Esophagus muscularis mucosa (tissue), 4 donors: ENCODE data around the gene TMED5. TPM values are rescaled to one million over a fixed set of nuclear protein-coding genes. Genes with fewer than 3 reads are reported as not detected.

Experiments
- DNase-seq: peaks from one replicate; pipeline ENCODE4 v3.0.0-alpha.2; 2017; ENCODE audit errors: extremely low spot score
- H3K27ac ChIP-seq, 4 donors: fragments of 200-600 bp; sonication (generic); replicated peaks in 1 of 4; 1 replicate in 3 of 4; 2 replicates in 1 of 4; pipeline ENCODE4 v1.5.1; 2016 to 2019; ENCODE audit warnings: mild to moderate bottlenecking in 1 of 4
- H3K27me3 ChIP-seq, 4 donors: fragments of 200-600 bp; sonication (generic); one replicate each; pipeline versions ENCODE4 v1.5.1 to v1.6.0; 2016 to 2019
- H3K36me3 ChIP-seq, 4 donors: fragments of 200-600 bp; sonication (generic); one replicate each; pipeline ENCODE4 v1.5.1; 2016 to 2019
- H3K4me1 ChIP-seq, 4 donors: fragments of 200-600 bp; sonication (generic); one replicate each; pipeline ENCODE4 v1.5.1; 2016 to 2019
- H3K4me3 ChIP-seq, 4 donors: fragments of 200-600 bp; sonication (generic); 1 replicate in 2 of 4; 2 replicates in 2 of 4; pipeline ENCODE4 v1.5.1; 2016 to 2019; ENCODE audit warnings: mild to moderate bottlenecking in 4 of 4, moderate library complexity in 1 of 4
- H3K9me3 ChIP-seq, 4 donors: fragments of 200-600 bp; sonication (generic); 1 replicate in 3 of 4; 2 replicates in 1 of 4; pipeline ENCODE4 v1.5.1; 2016 to 2019
- CTCF ChIP-seq, 3 experiments: fragments of 200-600 bp in 2 of 3; fragments of 450-650 bp in 1 of 3; sonication (generic) in 2 of 3; IDR thresholded peaks; one replicate each; pipeline ENCODE4 v1.5.1; 2017 to 2019; ENCODE audit warnings: antibody characterized with exemption in 3 of 3, mild to moderate bottlenecking in 2 of 3, moderate library complexity in 1 of 3
- EP300 ChIP-seq: sonication (generic); formaldehyde crosslinking; IDR thresholded peaks from one replicate; pipeline ENCODE4 v1.6.1; 2017; ENCODE audit warnings: antibody characterized with exemption
- POLR2A ChIP-seq: fragments of 450-650 bp; IDR thresholded peaks from one replicate; pipeline ENCODE4 v1.6.1; 2017; ENCODE audit warnings: antibody characterized with exemption, moderate library complexity, mild to moderate bottlenecking, low read depth
- POLR2AphosphoS5 ChIP-seq, 2 donors: sonication (generic); formaldehyde crosslinking; IDR thresholded peaks; one replicate each; pipeline ENCODE4 v1.6.1; 2017; ENCODE audit warnings: antibody characterized with exemption in 2 of 2
- WGBS: methylation state at CpG from one replicate; pipeline ENCODE4 v1.1.5; 2018; 5-methylcytosine and 5-hydroxymethylcytosine counted together
- intact Hi-C: fragments of 100-400 bp; cut with DNase I; formaldehyde crosslinking; loops from one replicate; pipeline ENCODE4 v1.15.1; 2023
- total RNA-seq, 4 donors: library from RNA; depleted of rRNA; stranded (reverse); fragments of >200 nt; gene quantifications; one replicate each; pipeline versions ENCODE4 v1.1.0 to v1.2.1, GENCODE V29; 2016

The TMED5 gene
- total RNA-seq, 4 donors from 2014 or later: 45.7 to 72.6 (median 59.2) TPM

DNA sequence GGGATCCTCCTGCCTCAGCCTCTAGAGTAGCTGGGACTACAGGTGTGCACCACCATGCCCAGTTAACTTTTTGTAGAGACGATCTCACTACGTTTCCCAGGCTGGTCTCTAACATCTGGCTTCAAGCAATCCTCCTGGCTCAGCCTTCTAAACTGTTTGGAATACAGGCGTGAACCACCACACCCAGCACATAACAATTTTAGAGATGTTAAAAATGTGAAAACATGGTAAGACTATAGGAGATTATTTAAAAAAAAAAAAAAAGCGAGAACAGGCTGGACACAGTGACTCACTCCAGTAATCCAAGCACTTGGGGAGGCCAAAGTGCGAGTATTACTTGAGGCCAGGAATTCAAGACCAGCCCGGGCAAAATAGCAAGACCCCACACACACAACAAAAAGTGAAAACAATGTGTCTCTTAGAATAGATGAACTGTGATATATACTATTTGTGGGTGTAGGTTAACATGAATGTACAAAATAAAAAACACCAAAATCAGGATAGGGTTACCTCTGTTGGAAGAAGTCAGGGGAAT, 19.9 kb upstream of the TMED5 start:
- 93% methylated on average over 6 of the region's 6 CpGs for WGBS
- no peaks in the 10 kb centered on the region for H3K27me3 ChIP-seq
- no peak for TF ChIP-seq EP300
- no peak for TF ChIP-seq CTCF (IDR thresholded peaks at IDR 0.05)
- TF ChIP-seq POLR2AphosphoS5 (IDR thresholded peaks at IDR 0.05): no peak
- TF ChIP-seq POLR2A: no peak
- H3K4me1 ChIP-seq: no peaks in the 10 kb centered on the region
- H3K36me3 ChIP-seq: peaks cover 0 to 10% (median 4%) of the 10 kb centered on the region in 4 donors
- no peak for DNase-seq
- H3K27ac ChIP-seq: no peak overlapping the region
- intact Hi-C loops: no loop called here
- H3K4me3 ChIP-seq: no peak overlapping the region
- no peaks in the 10 kb centered on the region for H3K9me3 ChIP-seq

DNA sequence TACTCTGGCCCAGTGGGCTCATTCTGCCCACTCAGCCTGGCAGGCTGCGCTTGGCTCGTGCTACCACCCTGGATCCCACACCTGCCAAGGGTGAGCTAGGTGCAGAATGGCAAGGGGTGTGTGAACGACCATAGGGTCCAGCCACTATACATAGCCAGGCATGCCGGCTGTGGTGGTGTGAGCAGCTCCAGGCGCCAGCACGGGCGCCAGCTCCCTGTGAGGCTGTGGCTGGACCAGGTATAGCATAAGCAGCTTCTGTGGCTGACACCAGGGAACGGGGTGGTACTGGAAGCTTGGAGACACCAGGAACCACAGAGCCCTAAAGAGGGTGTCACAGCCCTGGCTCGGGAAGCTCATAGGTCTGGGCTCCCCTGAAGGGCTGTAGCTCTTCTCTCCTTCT, 18.9 kb upstream of the TMED5 start:
- DNase-seq: no peak
- H3K9me3 ChIP-seq: no peaks in the 10 kb centered on the region
- intact Hi-C loops: no loop called here
- 100% methylated on average over 7 of the region's 9 CpGs for WGBS
- H3K4me1 ChIP-seq: no peaks in the 10 kb centered on the region
- H3K27ac ChIP-seq: no peak overlapping the region
- peaks cover 0 to 10% (median 4%) of the 10 kb centered on the region in 4 donors for H3K36me3 ChIP-seq
- H3K27me3 ChIP-seq: no peaks in the 10 kb centered on the region
- H3K4me3 ChIP-seq: no peak overlapping the region
- TF ChIP-seq EP300 (no peak), POLR2A (no peak), CTCF (IDR thresholded peaks at IDR 0.05) (no peak), POLR2AphosphoS5 (IDR thresholded peaks at IDR 0.05) (no peak)

DNA sequence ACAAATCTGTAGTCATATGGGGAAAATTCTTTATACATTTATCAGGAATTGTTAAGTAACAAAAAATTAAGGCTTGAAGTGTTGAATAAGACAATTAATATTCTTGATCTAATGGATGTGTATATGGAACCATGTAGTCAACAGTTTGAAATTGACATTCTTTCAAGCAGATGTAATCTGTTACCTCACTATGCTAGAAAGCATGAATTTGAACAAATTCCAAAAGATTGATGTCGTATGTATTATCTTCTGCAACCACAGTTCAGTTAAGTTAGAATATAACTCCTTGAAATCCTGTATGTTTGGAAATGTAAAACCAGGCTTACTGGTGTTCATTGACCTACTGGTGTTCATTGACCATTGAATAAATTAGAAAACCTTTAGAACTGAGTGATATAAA, 16.4 kb upstream of the TMED5 start:
- DNase-seq: no peak
- Histone ChIP-seq H3K4me3 (no peak overlapping the region), H3K9me3 (no peaks in the 10 kb centered on the region), H3K4me1 (no peaks in the 10 kb centered on the region), H3K27me3 (no peaks in the 10 kb centered on the region), H3K27ac (no peak overlapping the region), H3K36me3 (peaks cover 0 to 4% (median 0%) of the 10 kb centered on the region in 4 donors)
- TF ChIP-seq POLR2AphosphoS5 (IDR thresholded peaks at IDR 0.05) (no peak), POLR2A (no peak), EP300 (no peak), CTCF (IDR thresholded peaks at IDR 0.05) (no peak)
- intact Hi-C loops: no loop called here
- WGBS: 89% methylated on average over 1 of the region's 1 CpG

GRCh38 chr1:93194231-93194990, 14.2 kb upstream of the TMED5 start:
- H3K36me3 ChIP-seq: no peaks in the 10 kb centered on the region
- WGBS: 81% methylated on average over 4 of the region's 4 CpGs
- H3K4me1 ChIP-seq: no peaks in the 10 kb centered on the region
- H3K9me3 ChIP-seq: no peaks in the 10 kb centered on the region
- DNase-seq: no peak
- no peak for TF ChIP-seq POLR2AphosphoS5 (IDR thresholded peaks at IDR 0.05)
- no peak for TF ChIP-seq EP300
- no peak for TF ChIP-seq POLR2A
- TF ChIP-seq CTCF (IDR thresholded peaks at IDR 0.05): no peak
- H3K4me3 ChIP-seq: no peak overlapping the region
- no peak overlapping the region for H3K27ac ChIP-seq
- H3K27me3 ChIP-seq: no peaks in the 10 kb centered on the region
- intact Hi-C loops: no loop called here

- Histone ChIP-seq H3K4me1 (no peaks in the 10 kb centered on the region), H3K27me3 (no peaks in the 10 kb centered on the region), H3K27ac (no peak overlapping the region), H3K36me3 (no peaks in the 10 kb centered on the region), H3K9me3 (no peaks in the 10 kb centered on the region), H3K4me3 (no peak overlapping the region)
- 98% methylated on average over 3 of the region's 3 CpGs for WGBS
- TF ChIP-seq POLR2AphosphoS5 (IDR thresholded peaks at IDR 0.05) (no peak), EP300 (no peak), CTCF (IDR thresholded peaks at IDR 0.05) (no peak), POLR2A (no peak)
- DNase-seq: no peak
- intact Hi-C loops: no loop called here
Observed at GRCh38 chr1:93190432-93190831, 10.2 kb upstream of the TMED5 start.
